Activated CD4-positive, alpha-beta T cell treated with anti-CD3 and anti-CD28 coated beads, Interleukin-2, amount 50 U/mL, for 1 hour (primary cell): ENCODE measurements around the gene CACUL1.

ENCODE experiments used
- DNase-seq: peaks from one replicate; pipeline ENCODE4 v3.0.0-alpha.2; 2020

Gene CACUL1

GRCh38 chr10:118732245-118733165, 22.3 kb downstream of the CACUL1 start:
- no peak for DNase-seq

DNA sequence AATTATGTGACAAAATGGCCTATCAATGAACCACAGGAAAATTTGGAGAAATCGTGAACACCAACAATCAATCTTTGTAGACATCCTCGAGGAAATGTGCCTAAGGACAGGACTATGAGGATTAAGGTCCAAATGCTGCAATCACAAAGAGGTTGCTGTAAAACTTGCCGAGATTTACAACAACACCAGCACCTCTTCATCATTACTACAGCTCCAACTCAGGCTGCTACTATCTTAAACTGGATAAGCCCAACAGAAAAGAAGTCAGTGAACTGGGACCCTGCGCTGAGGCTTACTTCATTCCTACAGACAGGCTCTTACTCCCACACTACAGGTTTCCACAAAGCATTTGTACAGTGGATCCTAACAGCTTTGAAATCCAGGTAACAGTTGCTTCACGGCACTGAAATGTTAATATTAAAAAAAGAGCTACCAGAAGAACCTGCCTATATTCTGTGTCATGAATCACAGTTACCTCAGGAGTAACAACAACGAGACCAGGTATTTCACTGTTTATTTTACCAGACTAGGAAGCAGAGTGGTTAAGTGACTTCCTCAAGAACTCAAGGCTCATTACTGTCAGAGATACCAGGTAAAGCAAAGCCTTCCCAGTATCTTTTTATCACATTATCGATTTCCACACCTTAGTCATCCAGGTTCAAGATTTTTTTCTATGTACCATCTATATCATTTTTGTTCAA, 23.9 kb downstream of the CACUL1 start:
- DNase-seq, result no peak

DNA sequence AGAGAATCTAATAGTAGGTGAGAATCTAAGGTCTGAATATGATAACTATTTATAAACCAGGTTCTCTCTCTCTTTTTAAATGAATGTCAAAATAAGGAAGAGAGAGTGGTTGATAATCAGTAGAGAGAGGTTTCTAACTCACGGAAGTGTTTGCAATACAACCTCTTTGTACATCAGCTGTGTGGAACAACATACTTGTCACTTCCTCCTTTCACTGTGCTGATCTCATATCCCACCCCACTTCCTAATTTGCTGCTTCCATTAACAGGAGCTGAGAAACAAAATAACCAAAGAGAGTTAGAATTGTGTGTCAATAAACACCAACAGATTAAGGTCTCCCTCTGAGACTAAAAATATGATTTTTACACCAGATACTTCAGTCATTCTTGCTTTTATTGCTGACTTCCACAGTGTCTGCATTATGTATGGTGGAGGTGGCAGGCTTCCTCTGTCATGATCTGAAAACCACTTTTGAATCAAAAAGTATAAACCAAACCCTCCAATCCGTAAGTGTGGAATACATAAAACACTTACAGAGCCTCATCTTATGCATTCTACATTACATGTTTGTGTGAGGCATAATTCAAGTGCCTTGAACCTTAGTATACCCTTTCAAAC, 25.0 kb downstream of the CACUL1 start:
- no peak for DNase-seq

DNA sequence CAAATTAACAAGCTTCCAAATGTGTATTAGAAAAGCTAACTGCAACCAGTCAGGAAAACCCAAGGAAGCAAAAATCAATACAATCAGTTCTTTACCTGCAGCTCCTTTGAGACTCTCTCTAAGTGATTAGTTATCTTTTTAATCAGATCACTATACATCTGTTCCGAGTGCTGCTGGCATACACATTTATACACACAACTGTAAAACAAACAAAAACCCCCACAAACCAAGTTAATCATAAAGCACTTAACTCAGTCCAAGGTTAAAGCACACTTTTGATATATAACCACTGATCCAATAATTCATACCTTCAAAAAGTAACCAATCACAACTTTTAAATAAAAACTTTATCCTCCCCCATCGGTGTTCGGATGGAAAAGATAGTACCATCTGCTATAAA, 25.6 kb downstream of the CACUL1 start:
- DNase-seq, result no peak

- DNase-seq, result no peak
Observed at GRCh38 chr10:118725886-118726500, 28.8 kb downstream of the CACUL1 start.

GRCh38 chr10:118723466-118723865, 31.3 kb downstream of the CACUL1 start:
- DNase-seq, result no peak

GRCh38 chr10:118721539-118721876, 33.3 kb downstream of the CACUL1 start:
- DNase-seq, result no peak

DNA sequence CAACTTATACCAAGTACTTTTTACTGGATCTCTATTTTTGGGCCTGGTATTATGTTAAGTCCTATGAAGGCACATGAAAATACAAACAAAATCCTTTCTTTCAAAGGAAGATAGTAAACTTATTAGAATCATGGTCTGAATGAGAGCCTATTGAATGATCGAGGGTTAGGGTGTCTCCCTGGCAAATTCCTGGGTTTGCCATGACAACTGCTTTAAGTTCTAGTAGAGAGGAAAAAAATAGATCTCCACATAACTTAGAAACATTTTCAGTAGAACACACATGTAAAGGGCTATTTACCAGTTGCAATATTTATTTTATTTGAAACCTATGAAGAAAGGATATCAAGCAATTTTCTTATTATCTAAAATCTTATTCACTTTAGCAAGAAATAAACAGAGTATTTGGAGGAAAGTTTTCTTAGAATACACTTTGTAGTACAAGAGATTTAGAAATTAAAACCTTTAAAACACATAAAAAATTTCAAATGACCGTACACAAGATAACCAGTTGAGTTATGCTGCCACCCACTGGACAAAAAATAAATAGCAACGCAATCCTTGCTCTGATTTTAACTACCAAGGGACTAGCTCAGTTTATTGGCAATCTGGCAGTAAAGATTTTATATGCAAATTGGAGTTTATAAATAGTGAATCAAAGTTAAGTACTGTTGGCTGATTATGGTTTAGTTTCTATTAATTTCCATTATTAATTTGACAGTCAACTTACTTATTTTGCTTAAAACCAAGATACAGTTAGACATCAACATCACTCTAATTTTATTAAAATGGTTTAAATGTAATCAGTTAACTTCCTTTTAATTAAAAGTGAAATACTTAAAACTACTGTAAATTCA, 33.9 kb downstream of the CACUL1 start:
- DNase-seq, result peak; percentile 61

DNA sequence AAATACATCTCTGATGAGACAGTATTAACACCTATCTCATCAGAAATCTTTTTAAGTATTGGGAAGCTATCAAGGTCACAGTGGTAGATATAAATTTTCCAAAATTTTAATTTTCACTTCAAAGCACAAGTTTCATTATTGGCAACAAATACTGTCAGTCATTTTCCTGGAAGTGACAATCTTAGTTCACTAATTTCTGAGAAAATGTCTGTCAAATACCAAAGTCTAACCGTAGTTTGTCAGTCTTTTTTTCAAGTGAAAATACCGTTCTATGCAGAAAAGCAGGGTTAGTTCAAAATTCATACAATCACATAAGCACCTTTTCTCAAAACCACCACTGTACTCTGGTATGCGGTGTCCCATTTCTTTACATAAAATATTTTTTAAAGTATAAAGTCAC, 40.4 kb downstream of the CACUL1 start:
- DNase-seq, result no peak

GRCh38 chr10:118712930-118713634, 41.7 kb downstream of the CACUL1 start:
- no peak for DNase-seq

DNA sequence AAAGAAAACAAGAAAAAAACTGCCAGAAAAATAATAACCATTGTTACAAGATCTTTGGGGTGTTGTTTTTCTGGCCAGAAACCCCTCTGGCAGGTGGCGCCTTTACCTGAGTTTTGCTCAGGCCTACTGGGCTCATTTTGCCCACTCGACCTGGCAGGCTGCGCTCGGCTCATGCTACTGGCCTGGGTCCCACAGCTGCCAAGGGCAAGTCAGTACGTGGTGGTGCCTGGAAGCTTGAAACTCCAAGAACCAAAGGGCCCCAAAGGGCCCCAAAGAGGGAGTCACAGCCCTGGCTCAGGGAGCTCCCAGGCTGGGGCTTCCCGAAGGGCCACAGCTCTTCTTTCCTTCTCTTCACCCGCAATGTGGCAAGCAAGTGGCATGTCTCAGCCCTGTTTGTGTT, 42.7 kb downstream of the CACUL1 start:
- DNase-seq, result no peak

GRCh38 chr10:118710487-118710886, 44.3 kb downstream of the CACUL1 start:
- DNase-seq, result no peak

GRCh38 chr10:118708571-118708970, 46.2 kb downstream of the CACUL1 start:
- DNase-seq, result no peak

GRCh38 chr10:118704711-118705110, 50.1 kb downstream of the CACUL1 start:
- DNase-seq, result no peak

GRCh38 chr10:118701529-118702323, 53.0 kb downstream of the CACUL1 start:
- DNase-seq, result no peak

- peak; percentile 79 for DNase-seq
Observed at GRCh38 chr10:118698421-118698820, 56.3 kb downstream of the CACUL1 start.

DNA sequence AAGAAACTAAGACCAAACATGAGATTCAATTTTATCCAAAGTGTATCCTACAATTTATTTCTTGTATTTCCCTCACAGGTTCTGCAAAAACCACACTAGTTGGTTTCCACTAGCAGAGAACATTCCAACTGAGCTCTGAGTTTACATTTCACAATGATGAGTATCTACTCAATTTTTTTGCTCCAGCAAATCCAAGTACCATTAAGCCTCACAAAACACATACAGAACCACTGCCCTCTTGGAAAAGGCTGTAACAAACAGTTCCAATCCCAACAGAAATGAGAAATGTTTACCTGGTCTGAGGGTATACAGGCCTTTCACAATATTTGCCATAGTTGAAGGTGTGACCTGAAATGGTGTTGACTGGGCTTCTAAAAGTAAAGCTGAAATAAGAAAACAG, 59.9 kb downstream of the CACUL1 start:
- no peak for DNase-seq

DNA sequence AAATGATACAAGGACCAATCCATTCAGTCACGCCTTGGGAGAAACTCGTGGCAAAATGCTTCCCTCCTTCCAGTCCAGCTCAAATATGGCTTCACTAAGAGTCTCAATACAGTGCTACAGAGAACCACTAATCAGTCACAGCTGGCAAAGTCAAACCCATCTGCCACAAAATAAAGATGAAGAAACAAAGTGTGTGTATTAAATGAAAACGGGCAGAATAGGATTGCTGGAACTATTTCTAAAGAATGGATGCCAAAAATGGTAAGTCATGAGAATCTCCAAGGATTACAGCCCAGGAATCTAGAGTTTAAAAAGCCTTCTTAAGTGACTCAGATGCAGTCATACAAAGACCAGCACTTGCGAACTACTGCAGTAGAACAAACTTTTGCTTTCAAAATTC, 61.9 kb downstream of the CACUL1 start:
- no peak for DNase-seq

- DNase-seq, result no peak
Observed at GRCh38 chr10:118689070-118689858, 65.5 kb downstream of the CACUL1 start.

DNA sequence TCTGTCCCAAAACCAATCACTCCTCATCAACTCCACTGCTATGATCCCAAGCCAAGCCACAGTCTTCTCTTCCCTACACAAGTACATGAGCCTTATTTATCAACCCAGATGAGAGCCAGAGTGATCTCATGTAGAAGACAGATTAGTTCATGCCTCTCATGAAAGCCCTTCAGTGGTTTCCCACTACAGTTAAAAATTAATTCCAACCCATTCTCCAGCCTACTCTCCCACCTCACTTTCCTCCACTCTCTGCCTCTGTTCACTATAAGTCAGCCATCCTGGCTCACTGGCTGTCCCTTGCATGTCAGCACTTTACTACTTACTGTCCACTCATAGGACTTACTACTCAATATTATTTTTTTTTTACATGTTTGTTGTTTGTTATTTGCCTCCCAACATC, 67.3 kb downstream of the CACUL1 start:
- DNase-seq, result no peak
